Breast epithelium (tissue), 4 donors: ENCODE results near the gene NECAP2. TPM values are rescaled to one million over a fixed set of nuclear protein-coding genes. Genes with fewer than 3 reads are reported as not detected.

Experiments used
- DNase-seq, 2 donors: peaks; one replicate each; pipeline ENCODE4 v3.0.0-alpha.2; 2019; ENCODE audit warnings: low spot score in 2 of 2
- H3K27ac ChIP-seq, 2 donors: fragments of 200-600 bp; sonication (generic) in 1 of 2; one replicate each; pipeline ENCODE4 v1.5.1; 2016 to 2019; ENCODE audit warnings: mild to moderate bottlenecking in 1 of 2
- H3K27me3 ChIP-seq, 2 donors: fragments of 200-600 bp; sonication (generic) in 1 of 2; one replicate each; pipeline versions ENCODE4 v1.5.1 to v1.6.0; 2017 to 2019; ENCODE audit warnings: control low read depth in 1 of 2, mild to moderate bottlenecking in 1 of 2
- H3K36me3 ChIP-seq: fragments of 200-600 bp; one replicate; pipeline ENCODE4 v1.5.1; 2019
- H3K4me1 ChIP-seq, 2 donors: fragments of 200-600 bp; sonication (generic); one replicate each; pipeline ENCODE4 v1.5.1; 2016 to 2019; ENCODE audit warnings: control low read depth in 1 of 2
- H3K4me3 ChIP-seq, 3 donors: fragments of 200-600 bp; sonication (generic); 1 replicate in 2 of 3; 2 replicates in 1 of 3; pipeline ENCODE4 v1.5.1; 2016 to 2019; ENCODE audit warnings: mild to moderate bottlenecking in 3 of 3, moderate library complexity in 2 of 3
- H3K9me3 ChIP-seq, 2 donors: fragments of 200-600 bp; sonication (generic) in 1 of 2; one replicate each; pipeline ENCODE4 v1.5.1; 2016 to 2019; ENCODE audit warnings: control low read depth in 1 of 2
- CTCF ChIP-seq, 3 donors: fragments of 450-650 bp; IDR thresholded peaks; one replicate each; pipeline ENCODE4 v1.5.1; 2016 to 2017; ENCODE audit warnings: antibody characterized with exemption in 3 of 3, mild to moderate bottlenecking in 3 of 3, moderate library complexity in 3 of 3
- POLR2A ChIP-seq: fragments of 450-650 bp; IDR thresholded peaks from one replicate; pipeline ENCODE4 v1.6.1; 2016; ENCODE audit warnings: antibody characterized with exemption, mild to moderate bottlenecking, moderate library complexity
- POLR2AphosphoS5 ChIP-seq, 3 donors: sonication (generic); formaldehyde crosslinking; IDR thresholded peaks; one replicate each; pipeline ENCODE4 v1.6.1; 2017; ENCODE audit warnings: antibody characterized with exemption in 3 of 3
- intact Hi-C: fragments of 100-400 bp; cut with DNase I; formaldehyde crosslinking; loops from one replicate; pipeline ENCODE4 v1.15.1; 2023; ENCODE audit warnings: low total_unique reads
- total RNA-seq, 3 donors: library from RNA; depleted of rRNA; stranded (reverse); fragments of >200 nt; gene quantifications; one replicate each; pipeline ENCODE4 v1.1.0, GENCODE V29; 2016

NECAP2 gene
- total RNA-seq, 3 donors from 2014 or later: 61.2 to 64.0 (median 62.9) TPM

DNA sequence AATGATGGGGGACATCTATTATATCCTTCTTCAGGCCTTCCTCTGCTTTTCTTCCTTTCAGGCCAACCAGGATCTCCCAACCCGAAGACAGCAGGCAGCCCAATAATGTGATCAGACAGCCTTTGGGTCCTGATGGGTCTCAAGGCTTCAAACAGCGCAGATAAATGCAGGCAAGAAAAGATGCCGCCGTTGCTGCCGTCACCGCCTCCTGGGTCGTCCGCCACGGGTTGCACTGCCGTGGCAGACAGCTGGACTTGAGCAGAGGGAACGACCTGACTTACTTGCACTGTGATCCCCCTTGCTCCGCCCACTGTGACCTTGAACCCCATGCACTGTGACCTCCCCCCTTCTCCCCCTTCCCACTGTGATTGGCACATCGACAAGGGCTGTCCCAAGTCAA is 45.5 kb upstream of the NECAP2 start:
- no peak overlapping the region for H3K27ac ChIP-seq
- intact Hi-C loops: no loop called here
- no peaks in the 10 kb centered on the region for H3K27me3 ChIP-seq
- H3K9me3 ChIP-seq: no peaks in the 10 kb centered on the region
- no peak overlapping the region for H3K4me3 ChIP-seq
- TF ChIP-seq POLR2A: no peak
- H3K4me1 ChIP-seq: peaks cover 6 to 10% of the 10 kb centered on the region in 2 donors
- no peak for DNase-seq
- no peaks in the 10 kb centered on the region for H3K36me3 ChIP-seq

- intact Hi-C loops: no loop called here
- no peak overlapping the region for H3K4me3 ChIP-seq
- peak overlapping the region in 1 of 2 donors; percentile 61 for H3K27ac ChIP-seq
- peak in 1 of 2 donors; percentile 30 for DNase-seq
- no peak for TF ChIP-seq CTCF (IDR thresholded peaks at IDR 0.05)
- no peak for TF ChIP-seq POLR2A
- TF ChIP-seq POLR2AphosphoS5 (IDR thresholded peaks at IDR 0.05): no peak
- H3K27me3 ChIP-seq: no peaks in the 10 kb centered on the region
- peaks cover 6 to 10% of the 10 kb centered on the region in 2 donors for H3K4me1 ChIP-seq
- no peaks in the 10 kb centered on the region for H3K36me3 ChIP-seq
- no peaks in the 10 kb centered on the region for H3K9me3 ChIP-seq
Measured at GRCh38 chr1:16396591-16396990, 43.9 kb upstream of the NECAP2 start.

GRCh38 chr1:16397120-16397519 is 43.4 kb upstream of the NECAP2 start:
- no peak overlapping the region for H3K4me3 ChIP-seq
- peaks cover 6 to 10% of the 10 kb centered on the region in 2 donors for H3K4me1 ChIP-seq
- intact Hi-C loops: no loop called here
- no peaks in the 10 kb centered on the region for H3K27me3 ChIP-seq
- no peak for DNase-seq
- TF ChIP-seq POLR2AphosphoS5 (IDR thresholded peaks at IDR 0.05) (no peak), CTCF (IDR thresholded peaks at IDR 0.05) (no peak), POLR2A (no peak)
- no peaks in the 10 kb centered on the region for H3K36me3 ChIP-seq
- peak overlapping the region in 1 of 2 donors; percentile 61 for H3K27ac ChIP-seq
- H3K9me3 ChIP-seq: no peaks in the 10 kb centered on the region

- DNase-seq: no peak
- TF ChIP-seq CTCF (IDR thresholded peaks at IDR 0.05) (no peak), POLR2A (no peak), POLR2AphosphoS5 (IDR thresholded peaks at IDR 0.05) (no peak)
- H3K27ac ChIP-seq: no peak overlapping the region
Measured at GRCh38 chr1:16398371-16398953, 42.1 kb upstream of the NECAP2 start.

GRCh38 chr1:16402742-16403141 is 37.8 kb upstream of the NECAP2 start:
- intact Hi-C loops: no loop called here
- H3K4me1 ChIP-seq: no peaks in the 10 kb centered on the region
- H3K9me3 ChIP-seq: no peaks in the 10 kb centered on the region
- DNase-seq: no peak
- H3K4me3 ChIP-seq: no peak overlapping the region
- TF ChIP-seq POLR2A (no peak), CTCF (IDR thresholded peaks at IDR 0.05) (no peak), POLR2AphosphoS5 (IDR thresholded peaks at IDR 0.05) (no peak)
- H3K27me3 ChIP-seq: no peaks in the 10 kb centered on the region
- no peaks in the 10 kb centered on the region for H3K36me3 ChIP-seq
- H3K27ac ChIP-seq: no peak overlapping the region

More at GRCh38 chr1:16398371-16398953, 42.1 kb upstream of the NECAP2 start:
- intact Hi-C loops: no loop called here
- Histone ChIP-seq H3K4me3 (no peak overlapping the region), H3K4me1 (peaks cover 0 to 5% of the 10 kb centered on the region in 2 donors), H3K36me3 (no peaks in the 10 kb centered on the region), H3K9me3 (no peaks in the 10 kb centered on the region), H3K27me3 (no peaks in the 10 kb centered on the region)
